NCI-H2196 treated with DMSO at 0.1 percent for 48 hours (cell line): ENCODE measurements around the gene ASPSCR1.

Experiments
- DNase-seq: peaks from one replicate; lab custom pipeline; 2025; ENCODE audit not compliant: unreplicated experiment; lab: John Stamatoyannopoulos, UW

ASPSCR1 gene

DNA sequence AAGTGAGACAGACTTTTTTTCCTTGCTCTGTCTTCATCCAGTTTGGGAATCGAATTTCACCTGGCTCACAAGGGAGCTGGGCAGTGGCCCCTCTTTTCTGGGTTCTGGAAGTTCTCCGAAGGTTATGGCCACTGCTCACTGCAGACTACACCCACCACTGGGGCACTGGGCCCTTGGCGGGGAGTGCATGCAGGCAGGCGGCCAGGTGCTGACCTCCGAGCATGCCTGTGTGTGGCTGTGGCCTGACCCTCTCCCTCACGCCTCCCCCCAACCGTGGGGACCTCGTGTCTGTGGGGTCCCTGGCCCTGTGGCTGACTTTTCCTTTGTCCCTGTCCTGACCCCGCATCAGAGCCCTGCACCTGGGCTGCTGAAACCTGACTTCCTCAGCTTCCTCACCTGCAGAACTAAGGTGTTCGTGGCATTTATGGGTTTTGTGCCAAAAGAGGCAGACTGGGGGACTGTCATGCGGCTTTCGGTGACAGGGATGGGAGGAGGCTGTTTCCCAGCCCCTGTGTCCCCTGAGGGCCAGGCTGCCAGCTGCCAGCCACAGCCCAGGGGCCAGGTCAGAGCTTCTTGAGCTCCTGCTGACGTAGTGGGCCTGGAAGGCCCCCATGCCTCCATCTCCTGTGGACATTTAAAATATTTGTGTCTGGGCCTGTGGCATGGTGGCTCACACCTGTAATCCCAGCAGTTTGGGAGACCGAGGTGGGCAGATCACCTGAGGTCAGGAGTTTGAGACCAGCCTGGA is 21.4 kb downstream of the ASPSCR1 start:
- DNase-seq = no peak

DNA sequence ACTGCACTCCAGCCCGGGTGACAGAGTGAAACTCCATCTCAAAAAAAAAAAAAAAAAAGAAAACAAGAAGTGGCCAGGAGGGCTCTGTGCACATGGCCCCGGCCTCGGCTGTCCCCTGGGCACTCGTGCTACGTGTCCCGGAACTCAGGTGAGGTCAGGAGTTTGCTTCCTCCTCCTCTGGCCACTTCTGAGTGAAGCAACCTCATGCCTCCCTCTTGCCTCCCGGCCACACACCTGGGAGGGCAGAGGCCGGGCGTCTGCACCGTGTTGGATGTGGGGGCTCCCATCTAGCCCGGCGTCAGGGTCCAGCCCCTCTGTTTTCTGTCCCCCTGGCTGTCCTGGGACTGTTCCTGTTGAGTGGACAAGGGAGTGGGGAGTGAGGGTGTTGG is 22.2 kb downstream of the ASPSCR1 start:
- DNase-seq = no peak

DNA sequence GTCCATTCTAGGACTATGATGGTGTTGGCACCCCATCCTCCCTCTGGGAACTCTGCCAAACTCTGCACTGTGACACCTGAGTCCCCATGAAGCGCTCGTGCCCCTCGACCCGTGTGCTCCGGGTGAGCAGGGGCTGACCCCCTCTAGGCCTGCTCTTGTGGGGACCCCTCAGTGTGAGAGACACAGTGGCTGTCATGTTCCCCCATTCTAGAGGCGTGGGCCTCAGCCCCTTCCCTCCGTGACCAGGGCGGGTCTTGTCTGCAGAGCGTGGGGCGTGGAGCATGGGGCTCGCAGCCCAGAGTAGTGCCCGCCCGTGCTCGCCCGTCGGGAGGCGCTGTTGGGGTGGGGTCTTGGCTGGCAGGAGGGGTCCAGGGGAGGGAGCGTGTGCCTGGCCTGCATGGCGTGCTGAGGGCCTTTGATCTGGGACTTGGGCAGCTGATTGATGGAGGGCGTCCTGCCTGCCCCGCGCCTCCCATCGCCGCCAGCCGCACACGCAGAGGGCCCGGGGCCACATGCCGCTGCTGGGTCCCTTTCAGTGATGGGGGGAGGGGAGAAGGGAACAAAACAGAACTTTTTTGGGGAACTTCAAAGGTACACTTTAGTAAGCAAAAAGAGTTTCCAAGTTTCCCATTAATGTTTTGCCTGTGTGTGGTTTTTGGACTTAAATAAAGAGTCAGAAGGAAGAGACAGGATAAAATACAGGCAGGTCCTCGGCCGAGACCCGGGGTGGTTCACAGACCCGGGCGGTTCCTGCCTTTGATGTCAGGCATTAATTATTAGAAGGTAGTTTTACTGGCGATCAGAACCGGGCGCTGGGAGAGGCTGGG is 22.8 kb downstream of the ASPSCR1 start:
- no peak for DNase-seq

DNA sequence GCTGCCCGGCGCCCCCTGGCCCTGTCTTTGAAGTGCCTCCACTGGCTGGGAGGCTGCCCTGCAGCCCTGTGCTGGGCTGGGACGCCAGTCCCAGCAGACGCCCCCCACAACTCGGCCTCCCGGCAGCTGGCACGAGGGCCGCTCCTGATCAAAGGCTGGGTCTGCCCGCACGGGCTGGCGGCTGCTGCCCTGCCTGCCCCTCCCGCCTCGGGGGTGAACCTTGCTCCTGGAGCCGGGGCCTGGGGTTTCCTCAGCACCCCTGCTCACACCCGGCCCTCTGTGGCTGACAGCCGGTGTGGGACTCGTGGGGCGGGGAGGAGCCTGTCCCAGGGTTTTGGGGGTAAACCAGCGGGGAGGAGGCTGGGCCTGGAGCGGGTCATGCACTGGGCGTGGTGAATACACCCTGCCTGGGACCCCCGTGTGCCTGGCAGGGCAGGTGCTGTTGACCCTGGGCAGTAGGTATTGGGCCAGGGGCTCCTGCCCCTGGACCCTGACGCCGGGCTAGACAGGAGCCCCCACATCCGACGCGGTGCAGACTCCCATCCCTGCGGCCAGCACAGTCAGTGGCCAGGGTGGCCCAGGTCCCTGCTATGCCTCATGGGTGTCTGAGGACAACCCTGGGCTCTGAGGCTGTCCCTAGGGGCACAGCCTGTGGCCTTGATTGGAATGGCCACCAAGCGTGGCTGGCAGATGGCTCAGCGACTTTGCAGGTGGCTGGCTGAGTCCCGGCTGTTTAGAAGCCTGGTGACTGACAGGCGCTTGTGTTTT is 23.6 kb downstream of the ASPSCR1 start:
- DNase-seq = no peak

DNA sequence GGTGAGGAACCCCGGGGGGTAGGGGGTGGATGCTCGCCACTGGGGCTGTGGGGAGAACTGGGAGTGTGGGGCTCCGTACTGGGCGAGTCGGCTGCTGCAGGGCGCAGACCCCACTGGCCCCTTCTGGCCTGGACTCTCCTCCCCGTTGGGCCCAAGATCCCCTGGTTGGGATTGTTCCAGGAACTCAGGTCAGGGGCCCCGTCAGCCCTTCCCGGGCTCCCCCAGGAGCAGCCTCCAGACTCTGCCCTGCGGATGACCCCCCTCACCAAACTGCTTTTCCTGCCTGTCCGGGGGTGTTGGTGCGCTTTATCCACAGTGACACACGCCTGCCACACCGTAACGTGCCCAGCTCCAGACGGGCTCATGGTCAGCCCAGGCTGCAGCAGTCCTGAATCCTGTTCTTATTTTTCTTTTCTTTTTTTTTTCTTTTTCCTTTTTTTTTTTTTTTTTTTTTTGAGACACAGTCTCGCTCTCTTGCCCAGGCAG is 24.2 kb downstream of the ASPSCR1 start:
- DNase-seq = no peak

DNA sequence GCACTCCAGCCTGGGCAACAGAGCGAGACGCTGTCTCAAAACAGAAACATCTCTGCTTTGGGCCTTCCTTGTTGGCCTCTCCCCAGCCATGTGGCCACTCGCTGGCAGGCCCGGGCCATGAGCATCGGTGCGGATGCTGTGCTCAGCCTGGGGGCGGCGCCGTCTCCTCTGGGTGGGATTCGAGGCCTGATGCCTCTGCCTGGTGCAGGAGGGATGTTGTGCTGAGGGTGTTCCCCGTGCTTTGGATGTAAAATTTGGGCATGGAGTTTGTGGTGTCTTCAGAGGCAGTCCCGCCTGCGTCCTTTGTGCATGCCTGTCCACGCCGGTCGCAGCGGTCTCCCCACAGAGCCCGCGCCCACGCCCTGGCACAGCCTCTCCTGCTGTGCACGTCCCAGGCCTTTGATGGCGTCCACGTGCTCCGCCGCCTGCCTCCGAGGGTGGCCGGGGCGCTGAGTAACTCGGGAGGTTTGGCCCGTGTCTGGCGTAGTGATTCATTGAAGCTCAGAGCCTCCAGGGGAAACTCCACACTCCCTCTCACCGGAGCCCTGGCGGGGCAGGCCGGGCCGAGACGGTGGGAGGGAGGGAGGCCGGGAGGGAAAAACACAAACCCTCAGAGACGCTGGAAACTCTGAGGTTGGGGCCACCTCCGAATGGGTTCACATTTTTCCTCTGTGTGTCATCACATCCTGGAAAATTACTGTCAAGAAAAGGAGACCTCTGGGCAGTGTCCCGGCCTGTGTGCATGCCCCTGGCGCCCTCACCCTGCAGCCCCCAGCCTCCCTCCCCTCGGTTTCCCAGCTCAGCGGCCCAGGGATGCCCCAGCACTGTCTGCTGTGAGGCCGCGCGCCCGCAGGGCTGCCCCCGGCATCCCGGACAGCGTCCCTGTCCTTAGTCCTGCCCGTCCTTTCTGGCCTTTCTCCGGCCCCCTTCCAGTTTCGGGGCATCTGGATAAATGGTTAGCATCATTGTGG is 26.3 kb downstream of the ASPSCR1 start:
- DNase-seq = no peak

DNA sequence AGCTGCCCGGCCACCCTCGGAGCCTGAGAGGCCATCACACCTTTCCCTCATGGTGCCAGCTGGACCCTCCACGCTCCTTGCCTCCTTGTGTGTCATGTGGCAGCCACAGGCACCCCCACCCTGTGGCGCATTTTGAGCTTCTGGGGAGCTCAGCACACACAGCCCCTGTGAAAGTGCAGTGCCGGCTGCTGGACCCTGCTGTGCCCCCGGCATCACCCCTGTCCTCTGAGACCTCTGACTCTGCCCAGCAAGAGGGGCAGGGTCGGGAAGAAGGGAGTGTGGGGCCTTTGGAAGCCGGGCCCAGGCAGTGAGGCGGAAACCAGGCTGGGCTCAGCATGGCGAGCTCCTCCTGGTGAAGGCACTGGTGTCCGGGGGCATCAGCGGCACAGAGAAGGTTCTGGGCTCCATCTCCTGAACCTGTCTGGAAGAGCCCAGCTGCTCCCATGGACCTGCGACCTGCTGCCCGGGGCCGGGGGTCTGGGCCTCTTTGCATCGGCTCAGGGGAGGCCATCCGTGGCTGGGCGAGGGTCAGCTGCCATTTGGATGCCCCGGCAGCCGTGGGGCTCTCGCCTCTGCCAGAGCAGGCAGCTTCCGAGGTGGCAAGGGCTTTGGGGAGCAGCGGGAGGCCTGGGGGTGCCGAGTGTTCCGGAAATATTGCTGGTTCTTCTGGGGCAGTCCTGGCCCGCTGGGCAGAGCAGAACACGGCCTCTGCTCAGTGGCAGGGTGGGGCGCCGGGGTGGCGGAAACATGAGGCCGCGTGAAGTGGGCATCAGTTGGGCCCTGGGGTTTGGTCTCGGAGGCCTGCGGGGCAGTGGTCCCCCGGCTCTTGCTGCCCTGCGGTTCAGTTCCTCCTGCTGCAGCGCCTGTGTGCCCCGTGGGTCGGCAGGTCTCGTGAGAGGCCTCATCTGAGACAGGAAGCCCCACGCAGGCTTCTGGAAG is 27.4 kb downstream of the ASPSCR1 start:
- no peak for DNase-seq

DNA sequence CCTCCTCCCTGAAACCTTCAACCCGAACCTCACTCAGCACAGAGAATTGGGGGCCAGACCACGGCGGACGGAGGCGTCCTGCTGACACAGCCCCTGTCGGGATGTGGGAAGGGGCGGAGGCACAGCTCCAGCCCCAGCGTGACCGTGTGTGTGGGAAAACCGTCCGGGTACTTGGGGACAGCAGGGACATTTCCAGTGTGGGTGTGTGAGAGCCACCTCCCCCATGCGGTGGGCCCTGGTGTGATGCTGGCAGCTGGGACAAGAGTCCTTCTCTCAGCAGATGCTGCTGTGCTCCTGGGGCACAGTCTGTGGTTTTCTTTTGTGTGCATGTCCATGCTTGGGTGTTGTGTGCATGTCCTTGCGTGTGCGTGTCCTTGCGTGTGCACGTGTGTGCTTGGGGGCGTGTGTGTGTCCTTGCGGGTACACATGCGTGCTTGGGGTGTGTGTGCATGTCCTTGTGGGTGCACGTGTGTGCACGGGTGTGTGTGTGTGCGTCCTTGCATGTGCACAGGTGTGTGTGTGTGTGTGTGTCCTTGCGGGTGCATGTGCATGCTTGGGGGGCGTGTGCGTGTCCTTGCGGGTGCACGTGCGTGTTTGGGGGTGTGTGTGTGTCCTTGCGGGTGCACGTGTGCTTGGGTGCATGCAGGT is 28.4 kb downstream of the ASPSCR1 start:
- DNase-seq = no peak

DNA sequence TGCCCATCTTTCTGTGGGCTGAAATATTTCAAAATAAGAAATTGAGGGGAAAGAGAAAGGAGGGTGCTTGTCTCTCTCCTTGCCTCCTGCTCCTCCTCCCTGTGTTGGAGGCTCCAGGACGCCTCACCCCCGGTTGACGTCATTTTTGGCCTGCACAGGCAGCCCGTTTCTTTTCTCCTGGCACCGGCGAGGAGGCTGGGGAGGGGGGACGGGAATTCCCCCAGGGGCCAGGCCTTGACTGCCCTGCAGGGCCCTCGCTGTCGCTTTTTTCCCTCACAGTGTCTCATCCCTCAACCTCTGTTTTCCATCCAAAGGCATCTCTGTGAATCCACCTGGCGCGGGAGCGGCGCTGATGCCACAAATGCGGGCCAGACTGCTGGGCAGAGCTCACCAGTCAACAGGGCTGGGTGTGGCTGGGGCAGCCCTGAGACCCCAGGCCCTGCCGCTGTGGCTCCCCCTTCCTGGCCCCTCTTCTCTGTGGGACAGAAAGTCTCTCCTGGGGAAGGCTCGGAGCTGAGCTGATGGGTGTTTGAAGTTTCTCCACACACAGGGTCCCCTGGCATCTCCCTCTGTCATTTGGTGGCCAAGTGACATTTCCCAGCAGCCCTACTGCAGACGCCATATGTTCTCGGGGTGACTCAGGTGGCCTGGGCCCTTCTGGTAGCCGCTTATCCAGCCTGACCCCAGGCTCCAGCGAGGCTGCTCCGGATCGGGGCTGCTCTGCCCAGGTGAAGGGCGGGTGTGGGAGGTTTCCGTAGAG is 29.2 kb downstream of the ASPSCR1 start:
- DNase-seq = no peak

DNA sequence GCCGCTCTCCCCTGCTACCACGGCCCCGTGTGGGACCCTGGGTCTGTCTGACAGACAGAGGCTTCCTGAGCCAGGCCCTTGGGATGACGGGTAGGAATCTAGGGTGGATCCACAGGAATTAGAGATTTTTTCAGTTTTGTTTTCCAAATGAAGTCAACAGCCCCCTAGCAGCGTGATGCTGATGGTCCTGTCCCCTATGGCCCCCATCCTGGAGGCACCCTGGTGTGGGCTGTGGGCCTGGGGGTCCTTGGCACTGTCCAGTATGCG is 29.7 kb downstream of the ASPSCR1 start:
- DNase-seq = no peak

DNA sequence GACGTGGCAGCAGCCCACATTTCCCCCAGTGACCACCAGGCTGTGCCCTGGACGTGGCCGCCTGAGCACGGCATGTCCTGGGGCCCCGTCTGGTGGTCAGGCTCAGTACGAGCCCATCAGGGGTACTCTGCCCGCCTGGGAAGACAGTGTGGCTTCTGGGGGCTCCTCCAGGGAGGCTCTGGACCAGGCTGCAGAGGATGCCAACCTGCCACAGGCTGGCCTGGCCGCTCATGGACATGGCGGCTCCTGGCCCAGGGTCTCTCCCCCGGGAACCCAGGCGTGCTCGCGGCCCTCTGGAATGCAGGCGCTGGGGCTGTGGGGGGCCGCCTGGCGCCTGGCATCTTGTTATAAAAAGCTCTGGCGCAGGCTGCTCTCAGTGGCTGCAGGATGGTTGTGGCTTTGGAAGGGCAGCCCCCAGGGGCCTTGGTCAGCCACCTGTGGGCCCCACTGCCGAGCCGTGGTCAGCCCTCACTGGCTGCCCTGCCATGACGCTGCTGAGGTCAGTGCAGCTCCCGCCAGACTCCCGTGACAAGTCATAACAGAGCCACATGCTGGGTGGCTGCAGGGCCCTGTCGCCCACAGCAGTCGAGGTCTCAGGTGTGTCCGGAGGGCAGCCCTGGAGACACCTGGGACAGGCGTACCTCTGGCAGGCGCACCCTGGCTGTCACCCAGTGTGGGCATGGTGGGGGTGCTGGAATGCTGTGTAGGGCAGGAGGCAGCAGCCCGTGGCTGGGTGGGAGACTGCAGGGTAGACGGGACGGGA is 30.2 kb downstream of the ASPSCR1 start:
- DNase-seq = no peak

DNA sequence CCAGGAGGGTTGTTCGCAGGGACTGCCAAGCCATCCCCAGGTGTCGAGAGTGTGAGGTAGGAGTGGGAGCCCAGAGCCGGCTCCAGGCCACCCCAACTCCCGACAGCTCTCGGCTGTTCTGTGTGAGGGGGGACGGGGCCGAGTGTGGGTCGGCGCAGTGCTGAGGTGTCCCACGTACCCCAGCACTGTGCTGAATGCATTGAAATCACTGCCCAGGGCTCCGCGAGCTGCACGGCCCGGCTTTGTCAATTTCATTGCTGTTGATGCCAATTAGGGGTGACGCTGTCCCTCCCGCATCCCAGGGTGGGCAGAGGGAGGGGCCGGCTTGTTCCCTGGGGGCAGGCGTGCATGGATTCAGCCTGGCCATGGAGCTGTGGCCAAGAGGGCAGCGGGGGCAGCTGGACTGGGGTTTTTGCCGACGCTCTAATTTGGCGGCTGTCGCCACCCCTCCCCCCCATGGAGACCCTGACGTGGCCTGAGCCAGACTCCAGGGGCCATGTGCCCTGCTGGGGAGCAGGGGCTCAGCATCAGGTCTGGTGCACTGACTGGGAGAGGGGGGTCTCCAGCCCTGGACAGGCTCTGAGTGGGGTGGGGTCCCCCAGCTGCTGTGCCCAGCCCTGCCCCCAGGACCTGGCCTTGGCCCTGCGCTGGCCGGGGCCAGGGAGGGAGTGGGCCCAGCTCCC is 31.0 kb downstream of the ASPSCR1 start:
- no peak for DNase-seq

DNA sequence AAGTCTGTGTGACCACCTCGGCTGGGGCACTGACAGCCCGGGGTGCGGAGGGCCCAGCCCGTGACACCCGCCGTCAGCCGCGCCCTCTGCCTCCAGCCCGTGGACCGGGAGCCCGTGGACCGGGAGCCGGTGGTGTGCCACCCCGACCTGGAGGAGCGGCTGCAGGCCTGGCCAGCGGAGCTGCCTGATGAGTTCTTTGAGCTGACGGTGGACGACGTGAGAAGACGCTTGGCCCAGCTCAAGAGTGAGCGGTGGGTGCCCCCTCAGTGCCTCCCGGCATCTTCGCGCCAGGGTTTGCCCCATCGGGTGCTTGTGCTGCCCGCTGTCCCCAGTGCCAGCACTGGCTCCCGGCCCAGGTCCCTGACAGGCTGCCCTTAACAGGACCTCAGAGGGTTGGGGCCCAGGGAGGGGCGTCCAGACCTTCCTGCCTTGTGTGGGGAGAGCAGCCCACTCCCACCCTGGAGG is 31.5 kb downstream of the ASPSCR1 start:
- DNase-seq = no peak

DNA sequence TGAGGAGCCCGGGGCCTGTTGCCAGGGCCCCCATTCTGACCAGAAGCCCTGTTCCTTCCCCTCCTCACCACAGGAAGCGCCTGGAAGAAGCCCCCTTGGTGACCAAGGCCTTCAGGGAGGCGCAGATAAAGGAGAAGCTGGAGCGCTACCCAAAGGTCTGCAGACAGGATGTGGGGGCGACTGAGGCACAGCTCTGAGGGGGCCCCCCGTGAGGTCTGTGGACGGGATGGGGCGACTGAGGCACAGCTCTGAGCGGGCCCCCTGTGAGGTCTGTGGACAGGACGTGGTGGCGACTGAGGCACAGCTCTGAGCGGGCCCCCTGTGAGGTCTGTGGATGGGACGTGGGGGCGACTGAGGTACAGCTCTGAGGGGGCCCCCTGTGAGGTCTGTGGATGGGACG is 32.0 kb downstream of the ASPSCR1 start:
- DNase-seq = no peak

DNA sequence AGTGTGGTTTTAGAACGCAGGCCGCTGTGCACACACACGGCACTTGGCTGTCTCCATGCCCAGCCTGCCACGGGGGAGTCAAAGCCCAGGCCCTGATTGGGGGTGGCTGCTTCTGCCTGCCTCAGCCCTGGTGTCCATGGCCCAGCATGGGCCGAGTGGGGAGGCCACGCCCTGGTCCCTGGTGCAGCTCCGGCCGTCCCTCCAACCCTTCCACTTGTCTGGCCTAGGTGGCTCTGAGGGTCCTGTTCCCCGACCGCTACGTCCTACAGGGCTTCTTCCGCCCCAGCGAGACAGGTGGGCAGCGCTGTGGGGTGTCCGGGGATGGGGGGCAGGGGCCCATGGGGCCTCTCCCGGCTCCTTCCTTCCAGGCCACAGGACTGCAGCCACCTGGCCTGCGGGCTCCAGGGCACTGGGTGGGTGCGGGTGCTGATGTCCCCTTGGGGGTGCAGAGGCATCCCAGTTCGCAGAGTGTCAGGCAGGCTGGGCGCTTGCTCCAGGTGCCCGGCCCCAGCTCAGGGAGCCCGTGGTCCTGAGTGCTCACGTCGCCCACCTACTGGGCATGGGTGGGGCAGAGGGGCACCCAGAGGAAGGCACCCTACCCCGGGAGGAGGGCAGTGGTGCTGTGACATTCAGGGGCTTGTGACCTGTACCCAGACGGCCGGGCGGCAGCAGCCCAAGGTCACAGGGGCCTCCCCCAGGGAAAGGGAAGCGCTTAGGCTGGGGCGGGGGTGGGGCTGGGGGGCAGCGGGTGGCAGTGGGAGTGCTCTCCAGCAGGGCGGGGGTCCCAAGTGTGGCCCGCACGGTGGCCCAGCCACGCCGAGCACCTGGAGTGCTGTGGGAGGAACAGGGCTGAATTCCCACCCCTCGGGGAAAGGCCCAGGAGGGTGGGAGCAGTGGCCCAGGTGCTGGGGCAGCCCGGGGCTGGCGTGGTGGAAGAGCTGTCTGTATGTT is 33.4 kb downstream of the ASPSCR1 start:
- DNase-seq = no peak
